Measurements from ENCODE around the gene SDF4.

- no peak for TF ChIP-seq EZH2 (IDR thresholded peaks at IDR 0.05; ENCODE audit: insufficient read depth, poor library complexity, severe bottlenecking)
- TF ChIP-seq EZH2phosphoT487 (IDR thresholded peaks at IDR 0.05; ENCODE audit: insufficient read depth, low read depth) = no peak
These were observed 1.2 kb upstream of the SDF4 start for GRCh38 chr1:1232796-1233566.

Data from GM23248 (cell line).